Suprapubic skin (tissue), 4 donors: ENCODE data around the gene LY6G6F. TPM values are rescaled to one million over a fixed set of nuclear protein-coding genes. Genes with fewer than 3 reads are reported as not detected.

ENCODE experiments used
- DNase-seq, 2 donors: peaks; one replicate each; pipeline ENCODE4 v3.0.0-alpha.2; 2019; ENCODE audit warnings: low spot score in 2 of 2
- H3K27ac ChIP-seq: fragments of 200-600 bp; sonication (generic); one replicate; pipeline ENCODE4 v1.5.1; 2019
- H3K27me3 ChIP-seq: fragments of 200-600 bp; sonication (generic); one replicate; pipeline ENCODE4 v1.5.1; 2019
- H3K36me3 ChIP-seq: fragments of 200-600 bp; sonication (generic); one replicate; pipeline ENCODE4 v1.5.1; 2019
- H3K4me1 ChIP-seq: fragments of 200-600 bp; sonication (generic); one replicate; pipeline ENCODE4 v1.5.1; 2019
- H3K4me3 ChIP-seq: fragments of 200-600 bp; sonication (generic); one replicate; pipeline ENCODE4 v1.5.1; 2019; ENCODE audit warnings: mild to moderate bottlenecking
- H3K9me3 ChIP-seq: fragments of 200-600 bp; sonication (generic); one replicate; pipeline ENCODE4 v1.5.1; 2019
- CTCF ChIP-seq, 2 donors: fragments of 200-600 bp in 1 of 2; fragments of 450-650 bp in 1 of 2; sonication (generic) in 1 of 2; IDR thresholded peaks; one replicate each; pipeline ENCODE4 v1.5.1; 2016 to 2019; ENCODE audit warnings: antibody characterized with exemption in 2 of 2, mild to moderate bottlenecking in 1 of 2, moderate library complexity in 1 of 2
- EP300 ChIP-seq: sonication (generic); formaldehyde crosslinking; IDR thresholded peaks from one replicate; pipeline ENCODE4 v1.6.1; 2017; ENCODE audit warnings: antibody characterized with exemption
- POLR2A ChIP-seq, 2 donors: fragments of 450-650 bp; IDR thresholded peaks; one replicate each; pipeline ENCODE4 v1.6.1; 2017; ENCODE audit warnings: antibody characterized with exemption in 2 of 2, mild to moderate bottlenecking in 2 of 2, moderate library complexity in 2 of 2
- POLR2AphosphoS5 ChIP-seq, 3 donors: sonication (generic); formaldehyde crosslinking; IDR thresholded peaks; one replicate each; pipeline ENCODE4 v1.6.1; 2017; ENCODE audit warnings: antibody characterized with exemption in 3 of 3
- WGBS: methylation state at CpG from one replicate; pipeline ENCODE4 v1.1.5; 2018; 5-methylcytosine and 5-hydroxymethylcytosine counted together
- total RNA-seq, 4 donors: library from RNA; depleted of rRNA; stranded (reverse); fragments of >200 nt; gene quantifications; one replicate each; pipeline ENCODE4 v1.1.0, GENCODE V29; 2016

Gene LY6G6F
- total RNA-seq, 4 donors from 2014 or later = not detected

- H3K36me3 ChIP-seq = no peaks in the 10 kb centered on the region
- H3K4me1 ChIP-seq = peaks cover 55% of the 10 kb centered on the region
- H3K4me3 ChIP-seq = peak overlapping the region; percentile 16
- TF ChIP-seq EP300 (no peak), POLR2A (IDR thresholded peaks at IDR 0.05) (no peak), CTCF (IDR thresholded peaks at IDR 0.05) (no peak), POLR2AphosphoS5 (IDR thresholded peaks at IDR 0.05) (no peak)
- no peak for DNase-seq
- H3K27me3 ChIP-seq = no peaks in the 10 kb centered on the region
- WGBS = 50% methylated on average over 5 of the region's 5 CpGs
- peak overlapping the region; percentile 88 for H3K27ac ChIP-seq
- H3K9me3 ChIP-seq = no peaks in the 10 kb centered on the region
These were observed 13.6 kb downstream of the LY6G6F start for GRCh38 chr6:31720196-31720770.

- WGBS = 92% methylated on average over 4 of the region's 4 CpGs
- H3K9me3 ChIP-seq = no peaks in the 10 kb centered on the region
- H3K4me1 ChIP-seq = peaks cover 55% of the 10 kb centered on the region
- no peak for DNase-seq
- peak within 1 kb of the TSS; percentile 14 for H3K4me3 ChIP-seq
- peaks cover 7% of the 10 kb centered on the region for H3K36me3 ChIP-seq
- TF ChIP-seq CTCF (IDR thresholded peaks at IDR 0.05) = no peak
- TF ChIP-seq EP300 = no peak
- no peak for TF ChIP-seq POLR2A (IDR thresholded peaks at IDR 0.05)
- no peak for TF ChIP-seq POLR2AphosphoS5 (IDR thresholded peaks at IDR 0.05)
- no peaks in the 10 kb centered on the region for H3K27me3 ChIP-seq
- H3K27ac ChIP-seq = peak within 1 kb of the TSS; percentile 88
These were observed 14.8 kb downstream of the LY6G6F start, which contains the start of gene LY6G6C for GRCh38 chr6:31721351-31722020. LY6G6C (minus strand) TSS chr6:31721746; CDS start chr6:31721679, 67 bp downstream.

- Histone ChIP-seq H3K4me1 (peaks cover 50% of the 10 kb centered on the region), H3K36me3 (peaks cover 14% of the 10 kb centered on the region), H3K27me3 (no peaks in the 10 kb centered on the region), H3K9me3 (no peaks in the 10 kb centered on the region), H3K27ac (peak overlapping the region; percentile 88), H3K4me3 (no peak overlapping the region)
- no peak for TF ChIP-seq POLR2A (IDR thresholded peaks at IDR 0.05)
- TF ChIP-seq EP300 = no peak
- no peak for TF ChIP-seq POLR2AphosphoS5 (IDR thresholded peaks at IDR 0.05)
- TF ChIP-seq CTCF (IDR thresholded peaks at IDR 0.05) = no peak
- DNase-seq = no peak
- WGBS = 60% methylated on average over 1 of the region's 3 CpGs
These were observed 15.5 kb downstream of the LY6G6F start for GRCh38 chr6:31722173-31722572.

- H3K9me3 ChIP-seq = no peaks in the 10 kb centered on the region
- H3K27ac ChIP-seq = peak within 1 kb of the TSS; percentile 88
- no peaks in the 10 kb centered on the region for H3K27me3 ChIP-seq
- DNase-seq = no peak
- no peak within 1 kb of the TSS for H3K4me3 ChIP-seq
- 84% methylated on average over 33 of the region's 46 CpGs for WGBS
- peaks cover 25% of the 10 kb centered on the region for H3K36me3 ChIP-seq
- no peak for TF ChIP-seq CTCF (IDR thresholded peaks at IDR 0.05)
- TF ChIP-seq EP300 = no peak
- peaks cover 46% of the 10 kb centered on the region for H3K4me1 ChIP-seq
These were observed 16.7 kb downstream of the LY6G6F start, which contains the start of gene MPIG6B for GRCh38 chr6:31723245-31723979. MPIG6B (plus strand) TSS chr6:31723373; CDS start chr6:31723384, 11 bp downstream.
